ENCODE measurements around the gene GAB1. TPM values are rescaled to one million over a fixed set of nuclear protein-coding genes. Genes with fewer than 3 reads are reported as not detected.

Gene GAB1
- total and polyA plus RNA-seq, 2 of the 8 experiments (the other 6 are each of a cell fraction or from before 2014, with no cell fraction given) = 6.8 to 21.3 TPM

DNA sequence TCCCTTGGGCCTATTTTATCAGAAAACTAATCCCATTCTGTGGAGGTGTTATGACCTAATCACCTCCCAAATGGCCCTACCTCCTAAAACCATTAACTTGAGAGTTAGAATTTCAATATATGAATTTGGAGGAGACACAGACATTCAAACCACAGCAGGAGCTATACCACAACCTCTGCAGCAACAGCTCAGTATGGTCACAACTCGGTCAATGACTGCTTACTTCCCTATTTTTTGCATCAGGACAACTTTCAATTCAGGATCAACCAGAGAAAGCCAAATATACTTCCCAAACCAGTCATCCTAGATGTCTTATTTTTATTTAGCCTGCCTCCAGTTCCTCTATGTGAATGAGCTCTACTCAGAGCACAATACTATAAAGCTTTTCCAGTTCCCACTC, 165.6 kb downstream of the GAB1 start:
- no peaks in the 10 kb centered on the region for H3K79me2 ChIP-seq (ENCODE audit: control insufficient read depth in 1 of 2, insufficient read depth in 2 of 2, low read length in 2 of 2)
- ChIA-PET POLR2A (ENCODE audit: partially characterized antibody) (interaction anchor here (2.3 kb wide), 1 partner anchor 11 kb away, joined by 7 read pairs; the partner anchor contains the start of gene SMARCA5), CTCF (ENCODE audit: partially characterized antibody) (interaction anchor here (0.6 to 1.0 kb wide), 2 partner anchors 55 to 486 kb away, joined by 3 read pairs; no protein-coding TSS in a partner anchor)
- H2BK15ac ChIP-seq (ENCODE audit: low read length) = no peak overlapping the region
- H3K79me1 ChIP-seq (ENCODE audit: low read depth, low read length) = no peaks in the 10 kb centered on the region
- TF ChIP-seq, protein P1, sequence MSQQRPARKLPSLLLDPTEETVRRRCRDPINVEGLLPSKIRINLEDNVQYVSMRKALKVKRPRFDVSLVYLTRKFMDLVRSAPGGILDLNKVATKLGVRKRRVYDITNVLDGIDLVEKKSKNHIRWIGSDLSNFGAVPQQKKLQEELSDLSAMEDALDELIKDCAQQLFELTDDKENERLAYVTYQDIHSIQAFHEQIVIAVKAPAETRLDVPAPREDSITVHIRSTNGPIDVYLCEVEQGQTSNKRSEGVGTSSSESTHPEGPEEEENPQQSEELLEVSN (IDR thresholded peaks at IDR 0.05) = no peak
- no peak for TF ChIP-seq RBBP5 (IDR thresholded peaks at IDR 0.05; ENCODE audit: borderline replicate concordance, low read depth, low read length)
- TF ChIP-seq CHD2 (IDR thresholded peaks at IDR 0.05; ENCODE audit: low read length) = no peak
- no peak for TF ChIP-seq BRCA1 (IDR thresholded peaks at IDR 0.05; ENCODE audit: low read depth, low read length)
- no peak for TF ChIP-seq SP4 (IDR thresholded peaks at IDR 0.05; ENCODE audit: low read length)
- no peak for TF ChIP-seq KDM5A (IDR thresholded peaks at IDR 0.05; ENCODE audit: low read length)
- TF ChIP-seq TEAD4 (IDR thresholded peaks at IDR 0.05; ENCODE audit: low read depth, low read length) = no peak
- no peaks in the 10 kb centered on the region for H4K20me1 ChIP-seq (replicated peaks in 1 of 2; ENCODE audit: control insufficient read depth in 1 of 2, insufficient read depth in 2 of 2, low read length in 2 of 2)
- no peak overlapping the region for H2AK5ac ChIP-seq (ENCODE audit: low read depth, low read length)
- no peak overlapping the region for H3K4me2 ChIP-seq (ENCODE audit: insufficient read depth in 1 of 2, low read depth in 2 of 2, low read length in 2 of 2)
- H3K27me3 ChIP-seq (replicated peaks in 1 of 4; ENCODE audit: control insufficient read depth in 3 of 4, extremely low read depth in 1 of 4, insufficient read depth in 3 of 4, low read length in 3 of 4) = no peaks in the 10 kb centered on the region
- H2BK12ac ChIP-seq (ENCODE audit: low read depth, low read length) = no peak overlapping the region
- DNase-seq (ENCODE audit: low read depth in 1 of 2, low spot score in 2 of 2) (no peak), FAIRE-seq (no peak)
- no peaks in the 10 kb centered on the region for H3K4me1 ChIP-seq (replicated peaks in 1 of 4; ENCODE audit: control insufficient read depth in 3 of 4, insufficient read depth in 4 of 4, low read length in 3 of 4)
- H3K14ac ChIP-seq (ENCODE audit: insufficient read length) = no peak overlapping the region
- no peak overlapping the region for H2BK20ac ChIP-seq (ENCODE audit: low read length)
- no peak overlapping the region for H4K8ac ChIP-seq (ENCODE audit: extremely low read depth, insufficient read depth, low read length)
- H3K36me3 ChIP-seq (ENCODE audit: control insufficient read depth in 2 of 4, insufficient read depth in 4 of 4, low read length in 3 of 4) = no peaks in the 10 kb centered on the region
- H3K27ac ChIP-seq (ENCODE audit: low read depth, low read length) = no peak overlapping the region
- H2BK120ac ChIP-seq (replicated peaks; ENCODE audit: low read depth, low read length) = no peak overlapping the region
- no peak overlapping the region for H3K4me3 ChIP-seq (ENCODE audit: extremely low read depth in 1 of 4, insufficient read depth in 2 of 4, low read depth in 3 of 4, low read length in 4 of 4)
- peak overlapping the region; percentile 21; the same call in 1 of the 2 replicates for H2AFZ ChIP-seq (ENCODE audit: low read length)
- 88% methylated on average over 1 of the region's 1 CpG; no CpG with 5 or more reads in 1 of the 2 experiments for WGBS, 2 experiments (ENCODE audit: extremely low coverage in 1 of 2, insufficient coverage in 1 of 2, insufficient read length in 1 of 2, insufficient replicate concordance in 2 of 2, low coverage in 1 of 2, low lambda C conversion rate in 2 of 2, missing lambda C conversion rate in 1 of 2)
- H3K9me3 ChIP-seq (ENCODE audit: insufficient read depth in 2 of 2, low read depth in 1 of 2, low read length in 1 of 2) = no peaks in the 10 kb centered on the region
- no peak overlapping the region for H4K91ac ChIP-seq (replicated peaks; ENCODE audit: insufficient read length, low read length)
- H3K23me2 ChIP-seq (ENCODE audit: low read depth, low read length) = no peaks in the 10 kb centered on the region
- H3K9ac ChIP-seq (replicated peaks in 1 of 4; ENCODE audit: extremely low read depth in 1 of 4, low read depth in 3 of 4, low read length in 3 of 4) = no peak overlapping the region
- no peak overlapping the region for H2BK5ac ChIP-seq (ENCODE audit: low read depth, low read length)
- no peak overlapping the region for H3K4ac ChIP-seq (replicated peaks; ENCODE audit: insufficient read length, low read depth, low read length)
- no peak overlapping the region for H3K18ac ChIP-seq (ENCODE audit: extremely low read depth, low read length)
- H3K23ac ChIP-seq (ENCODE audit: insufficient read length) = no peak overlapping the region
- H4K5ac ChIP-seq (ENCODE audit: insufficient read length, low read depth, low read length) = no peak overlapping the region
- no peak overlapping the region for H3K56ac ChIP-seq (replicated peaks; ENCODE audit: insufficient read length, low read depth, low read length)
